Stimulated activated CD4-positive, alpha-beta T cell treated with anti-CD3 and anti-CD28 coated beads, TNF-alpha, amount 100 ng/mL, for 1 hour (primary cell): ENCODE results near the gene METTL17.
A peak's percentile ranks its signal among the peaks of the same experiment; 100 is the strongest.
"Not testable (repeated sequence)": the region's sequence is repeated elsewhere in the genome, so short reads cannot be mapped to it uniquely, and the experiment has no call there.

Experiments
- DNase-seq, 3 donors: peaks; one replicate each; pipeline ENCODE4 v3.0.0-alpha.2; 2020; ENCODE audit warnings: low read depth in 3 of 3, low spot score in 1 of 3

Gene METTL17

DNA sequence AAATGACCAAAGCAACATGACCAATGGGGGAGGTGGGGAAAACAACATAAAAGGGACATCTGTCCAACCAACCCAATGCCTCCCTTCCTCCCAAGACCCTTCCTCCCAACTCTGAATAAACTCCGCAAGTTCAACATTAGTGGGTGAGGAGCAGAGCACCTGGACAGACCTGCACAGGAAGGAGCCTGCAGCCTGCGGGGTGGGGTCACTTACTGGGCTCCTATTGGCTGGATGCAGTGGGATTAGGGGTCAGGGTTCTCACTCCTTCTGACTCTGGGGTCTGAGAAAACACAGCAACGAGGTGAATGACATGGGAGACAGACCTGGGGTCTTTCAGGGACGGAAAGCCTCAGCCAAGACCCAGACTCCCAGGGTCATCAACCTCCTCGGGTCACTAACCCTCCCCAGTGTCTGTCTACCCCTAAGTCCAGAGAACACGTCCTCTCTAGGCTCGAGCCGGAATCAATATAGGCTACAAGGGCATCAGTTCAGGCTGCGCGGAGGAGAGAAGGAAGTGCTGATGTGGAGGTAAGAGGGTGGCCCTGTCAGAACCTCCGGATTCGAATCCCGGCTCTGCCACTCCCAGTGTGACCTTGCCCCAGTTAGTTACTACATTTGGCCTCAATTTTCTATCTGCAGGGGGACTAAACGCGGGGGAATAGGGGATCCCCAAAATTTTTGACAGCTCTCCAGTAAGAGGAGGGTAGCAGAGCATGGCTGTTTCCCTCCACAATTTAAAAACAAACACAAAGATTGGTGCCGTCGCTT lies 34.2 kb downstream of the METTL17 start:
- DNase-seq, result no peak

- peak; percentile 42 to 55 (median 51) for DNase-seq
Observed at GRCh38 chr14:21024585-21025370, 35.0 kb downstream of the METTL17 start, which contains the start of gene NDRG2. Gene NDRG2, minus strand, starts transcription at chr14:21025061. Its CDS starts 1,746 bp downstream, at chr14:21023315.

DNA sequence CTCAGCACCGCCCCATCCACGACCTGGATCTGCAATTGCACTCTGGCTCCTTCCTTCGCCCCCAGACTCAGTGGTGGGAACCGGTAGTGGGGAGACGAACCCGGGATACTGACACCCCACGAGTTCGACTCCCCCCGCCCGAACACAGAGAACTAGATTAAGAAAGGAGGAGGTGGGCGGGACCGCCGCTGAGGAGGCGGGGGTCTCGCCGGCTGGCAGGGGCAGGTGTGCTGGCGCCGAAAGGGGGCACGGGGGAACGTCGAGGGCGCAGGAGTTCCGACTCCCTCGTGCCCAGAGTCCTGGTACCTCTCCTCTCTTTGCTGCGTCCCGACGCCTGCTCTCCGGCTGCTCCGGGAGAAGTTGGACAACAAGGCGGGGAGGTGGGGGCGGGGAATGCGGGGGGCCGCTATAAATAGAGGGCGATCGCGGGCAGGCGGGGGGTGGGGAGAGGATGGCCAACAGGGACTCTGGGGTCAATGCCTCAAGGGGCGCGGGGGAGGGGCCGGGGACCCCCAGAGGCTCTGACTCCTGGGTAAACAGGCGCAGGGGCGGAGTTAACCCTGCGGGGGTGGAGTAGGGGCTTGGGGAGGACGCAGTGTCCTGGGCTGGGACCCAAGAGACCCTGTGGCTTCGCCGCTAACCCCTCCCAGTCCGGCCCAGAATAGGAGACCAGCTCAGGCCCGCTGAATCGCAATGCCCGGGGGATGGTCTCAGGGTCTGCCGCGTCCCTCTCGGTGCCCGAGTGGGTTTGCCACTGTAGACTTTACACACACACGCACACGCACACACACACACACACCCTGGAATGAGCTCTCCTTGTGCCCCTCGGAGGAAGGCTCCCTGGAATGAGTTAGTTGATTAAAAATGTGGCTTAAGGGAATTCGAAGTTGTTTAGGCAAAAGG lies 35.8 kb downstream of the METTL17 start:
- no peak for DNase-seq

- no peak for DNase-seq
Observed at GRCh38 chr14:21026274-21026987, 36.7 kb downstream of the METTL17 start.

- no peak for DNase-seq
Observed at GRCh38 chr14:21026988-21027315, 37.2 kb downstream of the METTL17 start.

DNA sequence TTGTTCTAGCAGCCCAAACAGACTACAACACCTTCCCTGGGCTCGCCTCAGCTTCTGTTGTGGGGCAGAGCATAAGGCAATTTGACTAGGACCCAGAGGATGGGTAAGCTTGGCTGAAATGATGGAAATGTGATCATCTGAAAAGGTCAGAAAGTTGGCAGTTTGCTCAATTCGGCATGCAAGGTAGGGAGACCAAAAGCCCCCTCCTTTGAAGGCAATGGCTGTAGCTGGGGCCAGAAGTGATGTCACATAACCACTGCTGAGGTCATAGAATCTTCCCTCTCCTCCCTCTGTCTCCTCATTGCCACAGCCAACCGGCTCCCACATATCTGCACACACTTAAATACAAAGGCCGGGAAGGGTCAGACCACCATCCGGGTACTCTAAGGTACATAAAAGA lies 40.1 kb downstream of the METTL17 start, which contains the start of gene TPPP2:
Gene TPPP2, plus strand, starts transcription at position 301 of the 400 bp plus-strand sequence. CDS start 365 bp downstream, outside the sequence.
- DNase-seq, result no peak

DNA sequence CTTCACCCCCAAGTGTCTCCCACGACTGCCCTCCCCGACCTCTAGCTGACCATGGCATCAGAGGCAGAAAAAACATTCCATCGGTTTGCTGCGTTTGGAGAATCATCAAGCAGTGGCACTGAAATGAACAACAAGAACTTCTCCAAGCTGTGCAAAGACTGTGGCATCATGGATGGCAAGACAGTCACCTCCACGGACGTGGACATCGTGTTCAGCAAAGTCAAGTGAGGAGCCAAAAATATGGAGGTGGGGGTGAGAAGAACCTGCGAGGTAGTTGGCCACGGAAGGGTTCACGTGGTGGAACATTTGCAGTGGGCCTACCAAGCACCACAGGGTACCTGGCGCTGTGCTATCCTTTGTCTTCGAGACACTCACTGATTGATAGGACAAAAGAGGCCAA lies 40.8 kb downstream of the METTL17 start:
- no peak for DNase-seq

DNA sequence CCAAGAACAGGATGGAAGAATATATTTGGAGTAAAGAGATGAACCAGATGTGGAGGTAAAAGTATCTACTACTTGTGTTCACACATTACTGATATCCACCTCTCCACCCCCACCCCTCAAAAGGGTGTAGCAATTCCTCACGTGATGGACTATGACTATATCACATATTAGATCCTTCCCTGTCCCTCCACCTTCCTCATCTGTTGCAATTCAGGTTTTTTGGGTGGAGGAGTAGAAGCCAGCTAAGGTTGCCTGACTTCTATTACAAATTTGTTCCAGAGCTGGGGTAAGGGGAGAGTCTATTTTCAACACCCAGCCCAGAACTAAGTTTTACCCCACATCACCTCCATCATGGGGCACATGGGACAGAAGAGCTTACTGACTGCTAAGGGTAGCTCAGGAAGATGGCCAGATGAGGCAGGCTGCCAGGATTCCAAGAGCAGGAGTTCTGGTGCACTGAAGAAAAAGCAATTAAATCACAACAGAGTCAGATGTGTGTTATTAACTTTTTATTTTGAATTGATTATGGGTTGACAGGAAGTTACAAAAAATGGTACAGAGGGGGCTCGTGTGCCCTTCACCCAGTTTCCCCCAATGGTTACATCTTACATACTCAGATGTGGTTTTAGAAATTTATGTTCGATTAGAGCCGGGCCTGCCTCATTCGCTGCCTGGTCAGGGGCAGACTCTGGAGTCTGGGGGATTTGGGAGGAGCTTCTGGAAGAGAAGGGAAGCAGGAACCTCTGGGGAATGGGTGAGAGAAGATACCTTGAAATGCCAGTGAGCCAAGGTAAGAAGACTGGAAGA lies 42.7 kb downstream of the METTL17 start:
- no peak for DNase-seq

DNA sequence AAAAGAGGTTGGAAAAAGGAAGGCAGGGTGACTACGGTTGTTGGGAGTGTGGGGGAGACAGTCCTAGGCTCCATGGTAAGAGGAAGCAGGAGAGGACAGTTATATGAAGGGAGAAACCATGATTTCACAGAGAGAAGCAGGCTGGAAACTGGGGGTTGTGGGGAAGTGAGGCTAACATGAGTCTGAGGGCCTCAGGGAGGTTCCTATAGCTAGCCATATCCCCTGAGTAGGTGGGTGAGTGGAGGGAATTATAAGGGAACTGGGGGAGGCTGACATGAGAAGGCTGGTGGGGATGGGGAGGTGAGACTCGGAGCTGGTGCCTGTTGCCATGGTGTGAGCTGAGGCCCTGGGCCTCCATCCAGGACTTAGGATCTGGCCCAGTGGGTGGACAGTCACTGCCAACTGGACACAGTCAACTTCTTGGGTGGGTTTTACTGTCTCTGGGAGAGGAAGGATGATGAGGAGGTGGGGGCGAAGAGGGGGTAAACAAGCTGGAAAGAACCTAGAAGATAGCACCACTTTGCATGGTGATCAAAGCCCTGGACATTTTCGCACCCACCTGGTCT lies 43.4 kb downstream of the METTL17 start:
- no peak for DNase-seq

- no peak for DNase-seq
Observed at GRCh38 chr14:21034707-21035106, 44.9 kb downstream of the METTL17 start, which contains the start of gene RNASE13. Gene RNASE13, minus strand, starts transcription at chr14:21034807. Its CDS starts 519 bp downstream, at chr14:21034288.

- no peak for DNase-seq
Observed at GRCh38 chr14:21036751-21037150, 47.0 kb downstream of the METTL17 start.

- no peak for DNase-seq
Observed at GRCh38 chr14:21037156-21037555, 47.4 kb downstream of the METTL17 start.

- DNase-seq, result no peak
Observed at GRCh38 chr14:21038441-21039422, 49.0 kb downstream of the METTL17 start.

- no peak for DNase-seq
Observed at GRCh38 chr14:21039585-21040369, 50.0 kb downstream of the METTL17 start.

GRCh38 chr14:21040370-21040925 lies 50.7 kb downstream of the METTL17 start:
- no peak for DNase-seq

- DNase-seq, result not testable (repeated sequence)
Observed at GRCh38 chr14:21040941-21041340, 51.2 kb downstream of the METTL17 start.
